Fibroblast of lung (primary cell): Measurements from ENCODE around the gene MADCAM1. TPM values are rescaled to one million over a fixed set of nuclear protein-coding genes. Genes with fewer than 3 reads are reported as not detected.

Experiments
- DNase-seq, 2 donors: peaks; one replicate each; pipeline versions ENCODE4 v3.0.0 to v3.0.0-alpha.2; 2010; ENCODE audit warnings: low read depth in 2 of 2
- H2AFZ ChIP-seq: 2 replicates; pipeline ENCODE4 v1.5.1; 2012; ENCODE audit warnings: low read length, control low read depth, inconsistent platforms
- H3K27ac ChIP-seq: 2 replicates; pipeline ENCODE4 v1.5.1; 2011; ENCODE audit warnings: low read length, control low read depth; ENCODE audit not compliant: insufficient read depth
- H3K27me3 ChIP-seq: 2 replicates; pipeline ENCODE4 v1.5.1; 2011; ENCODE audit warnings: mild to moderate bottlenecking, low read length; ENCODE audit not compliant: control insufficient read depth, insufficient read depth
- H3K36me3 ChIP-seq: 2 replicates; pipeline ENCODE4 v1.5.1; 2011; ENCODE audit warnings: low read length; ENCODE audit not compliant: control insufficient read depth, insufficient read depth
- H3K4me1 ChIP-seq: 2 replicates; pipeline ENCODE4 v1.5.1; 2011; ENCODE audit warnings: low read length; ENCODE audit not compliant: control insufficient read depth, insufficient read depth; ENCODE audit errors: extremely low read depth
- H3K4me2 ChIP-seq: 2 replicates; pipeline ENCODE4 v1.5.1; 2011; ENCODE audit warnings: low read length, control low read depth; ENCODE audit not compliant: insufficient read depth; ENCODE audit errors: extremely low read depth
- H3K4me3 ChIP-seq, 4 experiments: fragments of 200-600 bp in 1 of 4; sonication (generic) in 1 of 4; replicated peaks in 1 of 4; 2 replicates each; pipeline ENCODE4 v1.5.1; 2011 to 2016; ENCODE audit warnings: low read length in 4 of 4, low read depth in 3 of 4, mild to moderate bottlenecking in 3 of 4, control low read depth in 2 of 4, inconsistent platforms in 1 of 4, mixed read lengths in 1 of 4; ENCODE audit not compliant: insufficient read depth in 1 of 4; ENCODE audit errors: control extremely low read depth in 1 of 4
- H3K79me2 ChIP-seq: 2 replicates; pipeline ENCODE4 v1.5.1; 2012; ENCODE audit warnings: mild to moderate bottlenecking, low read length, inconsistent platforms; ENCODE audit not compliant: control insufficient read depth, insufficient read depth
- H3K9ac ChIP-seq: 2 replicates; pipeline ENCODE4 v1.5.1; 2011; ENCODE audit warnings: mild to moderate bottlenecking, low read length, control low read depth; ENCODE audit not compliant: insufficient read depth
- H3K9me3 ChIP-seq: 2 replicates; pipeline ENCODE4 v1.5.1; 2012; ENCODE audit warnings: low read depth, low read length; ENCODE audit not compliant: control insufficient read depth, insufficient read depth
- H4K20me1 ChIP-seq: 2 replicates; pipeline ENCODE4 v1.5.1; 2011; ENCODE audit warnings: low read length; ENCODE audit not compliant: control insufficient read depth, insufficient read depth; ENCODE audit errors: extremely low read depth
- EZH2 ChIP-seq: IDR thresholded peaks from 2 replicates; pipeline ENCODE4 v1.5.1; 2012; ENCODE audit warnings: low read length, control low read depth, mild to moderate bottlenecking; ENCODE audit errors: missing control alignments
- polyA plus RNA-seq, 2 donors: library from polyadenylated mRNA; depleted of rRNA in 1 of 2; stranded (reverse) in 1 of 2; unstranded in 1 of 2; fragments of >200 nt; gene quantifications; 2 replicates each; pipeline ENCODE4 v1.2.1, GENCODE V29; 2011 to 2012; ENCODE audit warnings: missing spikeins in 1 of 2
- total RNA-seq: library from RNA; depleted of rRNA; stranded (reverse); fragments of >200 nt; gene quantifications from 2 replicates; pipeline ENCODE4 v1.2.1, GENCODE V29; 2014
- TF ChIP-seq, protein P1 (sequence below), 2 donors: IDR thresholded peaks in 1 of 2; conservative IDR thresholded peaks in 1 of 2; 1 replicate in 1 of 2; 2 replicates in 1 of 2; pipeline ENCODE4 v1.5.1; 2011 to 2012; ENCODE audit warnings: low read length in 2 of 2, control low read depth in 1 of 2, inconsistent platforms in 1 of 2, low read depth in 1 of 2, mild to moderate bottlenecking in 1 of 2

Gene MADCAM1
- total and polyA plus RNA-seq, 2 donors (not counting 1 experiment from before 2014, with no cell fraction given) = 0.17 TPM; not detected in 1

DNA sequence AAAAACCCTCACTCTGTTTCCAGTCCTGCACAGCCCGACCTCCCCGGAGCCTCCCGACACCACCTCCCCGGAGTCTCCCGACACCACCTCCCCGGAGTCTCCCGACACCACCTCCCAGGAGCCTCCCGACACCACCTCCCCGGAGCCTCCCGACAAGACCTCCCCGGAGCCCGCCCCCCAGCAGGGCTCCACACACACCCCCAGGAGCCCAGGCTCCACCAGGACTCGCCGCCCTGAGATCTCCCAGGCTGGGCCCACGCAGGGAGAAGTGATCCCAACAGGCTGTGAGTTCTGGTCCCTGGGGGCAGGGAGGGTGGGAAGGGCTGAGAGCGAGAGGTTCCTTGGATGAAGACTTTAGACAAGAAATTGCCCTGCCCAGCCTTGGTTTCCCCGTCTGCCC lies 5.4 kb downstream of the MADCAM1 start:
- Histone ChIP-seq H3K9ac (no peak overlapping the region), H3K79me2 (no peaks in the 10 kb centered on the region), H3K27ac (no peak overlapping the region), H3K4me1 (peaks cover 3% of the 10 kb centered on the region), H2AFZ (no peak overlapping the region), H3K9me3 (no peaks in the 10 kb centered on the region), H4K20me1 (no peaks in the 10 kb centered on the region), H3K4me3 (no peak overlapping the region), H3K36me3 (no peaks in the 10 kb centered on the region), H3K4me2 (no peak overlapping the region), H3K27me3 (peaks cover 14% of the 10 kb centered on the region)
- no peak for DNase-seq
- TF ChIP-seq, protein P1, sequence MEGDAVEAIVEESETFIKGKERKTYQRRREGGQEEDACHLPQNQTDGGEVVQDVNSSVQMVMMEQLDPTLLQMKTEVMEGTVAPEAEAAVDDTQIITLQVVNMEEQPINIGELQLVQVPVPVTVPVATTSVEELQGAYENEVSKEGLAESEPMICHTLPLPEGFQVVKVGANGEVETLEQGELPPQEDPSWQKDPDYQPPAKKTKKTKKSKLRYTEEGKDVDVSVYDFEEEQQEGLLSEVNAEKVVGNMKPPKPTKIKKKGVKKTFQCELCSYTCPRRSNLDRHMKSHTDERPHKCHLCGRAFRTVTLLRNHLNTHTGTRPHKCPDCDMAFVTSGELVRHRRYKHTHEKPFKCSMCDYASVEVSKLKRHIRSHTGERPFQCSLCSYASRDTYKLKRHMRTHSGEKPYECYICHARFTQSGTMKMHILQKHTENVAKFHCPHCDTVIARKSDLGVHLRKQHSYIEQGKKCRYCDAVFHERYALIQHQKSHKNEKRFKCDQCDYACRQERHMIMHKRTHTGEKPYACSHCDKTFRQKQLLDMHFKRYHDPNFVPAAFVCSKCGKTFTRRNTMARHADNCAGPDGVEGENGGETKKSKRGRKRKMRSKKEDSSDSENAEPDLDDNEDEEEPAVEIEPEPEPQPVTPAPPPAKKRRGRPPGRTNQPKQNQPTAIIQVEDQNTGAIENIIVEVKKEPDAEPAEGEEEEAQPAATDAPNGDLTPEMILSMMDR (conservative IDR thresholded peaks at IDR 0.05 in 1 of 2, IDR thresholded peaks at IDR 0.05 in 1 of 2; ENCODE audit: low read depth in 1 of 2, low read length in 2 of 2) = no peak
- TF ChIP-seq EZH2 = no peak

DNA sequence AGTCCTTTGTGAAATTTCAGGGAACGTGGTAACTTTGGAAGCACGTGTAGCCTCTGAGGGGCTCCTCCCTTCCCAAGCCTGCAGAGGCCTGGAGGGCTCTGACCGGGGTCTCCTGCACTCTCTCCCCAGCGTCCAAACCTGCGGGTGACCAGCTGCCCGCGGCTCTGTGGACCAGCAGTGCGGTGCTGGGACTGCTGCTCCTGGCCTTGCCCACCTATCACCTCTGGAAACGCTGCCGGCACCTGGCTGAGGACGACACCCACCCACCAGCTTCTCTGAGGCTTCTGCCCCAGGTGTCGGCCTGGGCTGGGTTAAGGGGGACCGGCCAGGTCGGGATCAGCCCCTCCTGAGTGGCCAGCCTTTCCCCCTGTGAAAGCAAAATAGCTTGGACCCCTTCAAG lies 8.3 kb downstream of the MADCAM1 start:
- no peak overlapping the region for H2AFZ ChIP-seq
- H3K4me1 ChIP-seq = peaks cover 7% of the 10 kb centered on the region
- no peak overlapping the region for H3K9ac ChIP-seq
- no peaks in the 10 kb centered on the region for H3K36me3 ChIP-seq
- H3K27ac ChIP-seq = no peak overlapping the region
- no peaks in the 10 kb centered on the region for H4K20me1 ChIP-seq
- H3K79me2 ChIP-seq = peaks cover 8% of the 10 kb centered on the region
- H3K4me2 ChIP-seq = no peak overlapping the region
- DNase-seq = no peak
- H3K4me3 ChIP-seq = no peak overlapping the region
- TF ChIP-seq EZH2 = no peak
- TF ChIP-seq, protein P1 (conservative IDR thresholded peaks at IDR 0.05 in 1 of 2, IDR thresholded peaks at IDR 0.05 in 1 of 2; ENCODE audit: low read depth in 1 of 2, low read length in 2 of 2) = no peak
- no peaks in the 10 kb centered on the region for H3K27me3 ChIP-seq
- H3K9me3 ChIP-seq = no peaks in the 10 kb centered on the region

DNA sequence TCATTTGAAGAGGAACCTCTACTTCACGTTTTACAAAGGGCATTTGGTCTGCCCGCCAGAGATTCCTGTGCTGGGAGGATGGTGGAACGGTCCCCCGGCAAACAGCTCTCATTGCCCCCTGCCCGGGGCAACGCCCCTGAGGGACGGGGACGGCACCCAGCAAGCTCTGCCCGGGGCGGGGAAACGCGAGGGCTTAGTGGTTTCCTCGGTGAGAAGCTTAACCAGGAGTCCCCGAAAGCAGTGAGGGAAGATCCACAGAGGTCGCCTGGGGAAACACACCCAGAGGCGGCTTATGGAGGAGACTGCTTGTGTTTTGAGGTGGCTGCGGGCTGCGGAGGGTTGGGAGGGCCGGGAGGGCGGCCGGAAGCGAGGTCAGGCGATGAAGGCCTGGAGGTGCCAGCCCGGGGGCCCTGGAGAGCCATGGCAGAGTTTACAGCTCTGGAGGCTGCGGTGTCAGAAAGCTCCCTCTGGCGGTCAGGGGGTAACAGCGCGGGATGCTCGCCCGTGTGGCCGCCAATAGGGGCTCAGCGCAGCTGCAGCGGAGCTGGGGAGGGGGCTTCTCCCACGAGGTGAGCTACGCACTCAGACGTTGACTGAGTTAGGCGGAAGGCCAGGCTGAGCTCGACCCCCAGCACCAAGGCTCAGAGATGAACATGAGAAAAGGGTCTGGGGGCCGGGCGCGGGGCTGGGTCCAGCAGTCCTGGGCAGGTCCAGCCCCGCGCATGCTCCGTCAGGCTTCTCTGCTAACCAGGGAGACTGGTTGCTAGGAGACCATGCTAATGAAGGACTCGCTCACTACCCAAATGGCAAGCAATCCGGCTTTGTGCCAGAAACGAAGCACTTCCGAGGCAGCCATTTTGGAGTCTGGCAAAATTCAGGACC lies 10.4 kb downstream of the MADCAM1 start:
- H3K4me1 ChIP-seq = peaks cover 7% of the 10 kb centered on the region
- H3K27ac ChIP-seq = peak overlapping the region; percentile 98
- H3K27me3 ChIP-seq = no peaks in the 10 kb centered on the region
- no peaks in the 10 kb centered on the region for H3K9me3 ChIP-seq
- H3K4me2 ChIP-seq = peak overlapping the region; percentile 83
- H3K4me3 ChIP-seq = peak overlapping the region; percentile 85 to 99 (median 92)
- TF ChIP-seq EZH2 = no peak
- TF ChIP-seq, protein P1 (conservative IDR thresholded peaks at IDR 0.05 in 1 of 2, IDR thresholded peaks at IDR 0.05 in 1 of 2; ENCODE audit: low read depth in 1 of 2, low read length in 2 of 2) = peak; percentile 83 to 89
- peak; percentile 100 for DNase-seq
- H3K9ac ChIP-seq = peak overlapping the region; percentile 98
- peaks cover 8% of the 10 kb centered on the region for H3K79me2 ChIP-seq
- H3K36me3 ChIP-seq = no peaks in the 10 kb centered on the region
- H4K20me1 ChIP-seq = no peaks in the 10 kb centered on the region
- peak overlapping the region; percentile 94 for H2AFZ ChIP-seq
